GM21723 (cell line): ENCODE results near the gene SAP30BP.

Source experiments
- ATAC-seq: cut with Tn5 transposase; IDR thresholded peaks from one replicate; pipeline ENCODE4 v1.9.1; 2021; ENCODE audit warnings: mild to moderate bottlenecking, moderate library complexity; ENCODE audit not compliant: unreplicated experiment

SAP30BP gene

DNA sequence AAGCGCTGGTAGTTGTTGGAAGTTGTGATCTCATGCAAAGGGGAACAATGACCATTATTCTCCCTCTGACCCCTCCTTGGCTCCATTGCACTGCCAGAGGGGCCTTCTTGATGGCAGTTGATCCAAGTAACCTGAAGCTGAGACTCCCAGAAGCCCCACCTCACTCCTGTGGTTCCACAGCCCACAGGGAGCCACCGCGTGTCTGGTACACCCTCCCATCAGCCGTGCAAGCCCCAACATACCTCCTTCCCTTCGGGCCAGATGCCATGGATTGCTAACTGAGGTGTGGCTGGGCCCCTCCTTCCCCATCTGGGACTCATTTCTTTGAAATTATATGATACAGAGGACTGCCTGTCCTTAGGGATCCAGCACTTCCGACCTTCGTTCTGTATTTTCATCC lies 17.8 kb downstream of the SAP30BP start:
- ATAC-seq, result no peak

DNA sequence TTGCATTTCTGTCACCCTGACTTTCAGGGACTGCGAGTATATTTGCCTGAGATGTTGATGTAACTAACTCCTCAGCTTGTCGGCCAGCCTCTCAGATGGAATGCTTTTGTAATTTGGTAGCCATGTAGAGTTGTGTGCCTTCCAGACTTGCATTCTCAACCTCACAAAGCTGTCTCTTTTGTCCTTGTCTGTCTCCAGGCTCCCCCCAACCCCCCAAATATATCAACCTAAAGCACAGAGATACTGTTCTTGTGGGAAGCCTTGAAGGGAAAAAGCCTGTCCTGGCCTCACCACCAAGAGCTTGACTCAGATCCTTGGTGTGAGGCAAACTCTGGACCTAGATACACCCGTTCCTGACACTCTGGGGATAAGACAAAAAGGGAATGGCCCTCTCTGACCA lies 18.4 kb downstream of the SAP30BP start:
- ATAC-seq, result no peak

GRCh38 chr17:75688209-75688825 lies 21.2 kb downstream of the SAP30BP start:
- no peak for ATAC-seq

GRCh38 chr17:75689441-75689873 lies 22.3 kb downstream of the SAP30BP start:
- ATAC-seq, result no peak

DNA sequence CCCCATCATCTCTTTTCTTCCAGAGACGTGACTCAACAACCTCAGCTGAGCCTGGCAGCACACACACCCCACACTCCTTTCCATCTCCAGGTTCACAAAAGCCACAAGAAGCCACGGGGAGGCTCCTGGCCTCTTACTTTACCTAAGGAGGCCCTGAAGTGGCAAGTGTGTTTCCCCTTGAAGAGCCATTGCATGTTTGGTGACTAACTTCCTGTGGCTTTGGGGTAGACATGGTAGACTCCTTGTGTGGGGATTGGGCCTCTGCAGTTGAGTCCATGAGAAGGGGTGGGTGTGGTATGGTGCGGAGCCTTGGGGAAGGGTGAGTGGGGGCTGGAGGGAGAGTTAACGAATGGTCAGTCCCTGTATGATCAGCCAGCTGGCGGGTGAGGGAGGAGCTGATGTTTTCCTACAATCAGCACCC lies 24.2 kb downstream of the SAP30BP start:
- ATAC-seq, result no peak

- ATAC-seq, result no peak
Measured at GRCh38 chr17:75691801-75692626, 24.9 kb downstream of the SAP30BP start.

DNA sequence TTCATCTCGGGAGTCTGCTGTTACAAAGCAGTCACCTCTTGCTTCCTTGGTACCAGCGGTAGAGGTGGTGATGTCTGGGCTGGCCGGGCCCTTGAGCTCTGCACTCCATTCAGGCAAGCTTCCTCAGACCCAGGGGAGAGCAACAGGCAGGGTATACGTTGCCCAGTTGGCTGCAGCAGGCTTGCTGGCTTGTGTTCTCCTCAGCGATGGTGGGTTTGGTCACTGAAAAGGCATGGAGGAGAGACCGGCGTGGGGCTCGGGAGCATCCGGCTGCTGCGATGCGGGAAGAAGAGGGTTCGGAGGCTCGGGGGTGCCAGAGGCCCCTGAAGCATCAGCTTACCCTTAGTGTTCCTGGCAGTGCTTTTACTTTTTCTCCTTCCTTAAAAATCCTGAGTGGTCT lies 25.8 kb downstream of the SAP30BP start:
- no peak for ATAC-seq

- ATAC-seq, result no peak
Measured at GRCh38 chr17:75693500-75694481, 26.7 kb downstream of the SAP30BP start.

GRCh38 chr17:75694536-75694935 lies 27.4 kb downstream of the SAP30BP start:
- ATAC-seq, result no peak

- no peak for ATAC-seq
Measured at GRCh38 chr17:75695141-75695829, 28.1 kb downstream of the SAP30BP start.

DNA sequence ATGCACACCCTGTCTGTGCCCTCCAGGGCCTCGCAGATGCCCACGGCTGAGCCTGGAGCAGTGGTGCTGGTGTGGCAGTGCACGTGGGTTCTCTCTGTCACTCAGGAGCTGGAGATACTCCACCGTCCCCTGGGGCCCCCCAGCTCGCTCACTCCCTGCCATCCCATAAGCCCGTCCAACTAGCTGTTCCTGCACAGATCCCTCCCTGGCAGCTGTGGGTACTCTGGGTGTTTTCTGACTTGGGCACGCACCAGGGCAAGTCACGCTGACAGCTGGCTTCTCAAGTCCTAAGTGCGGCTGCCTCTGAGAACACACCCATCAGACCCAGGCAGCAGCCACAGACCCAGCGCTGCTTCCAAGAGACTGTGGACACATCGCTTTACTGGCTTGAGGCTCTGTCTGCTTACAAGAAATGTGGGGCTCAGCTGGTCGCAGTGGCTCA lies 28.7 kb downstream of the SAP30BP start:
- ATAC-seq, result no peak

- ATAC-seq, result no peak
Measured at GRCh38 chr17:75697651-75698291, 30.6 kb downstream of the SAP30BP start.

GRCh38 chr17:75698659-75699058 lies 31.5 kb downstream of the SAP30BP start:
- ATAC-seq, result no peak

GRCh38 chr17:75701288-75701687 lies 34.1 kb downstream of the SAP30BP start:
- no peak for ATAC-seq

DNA sequence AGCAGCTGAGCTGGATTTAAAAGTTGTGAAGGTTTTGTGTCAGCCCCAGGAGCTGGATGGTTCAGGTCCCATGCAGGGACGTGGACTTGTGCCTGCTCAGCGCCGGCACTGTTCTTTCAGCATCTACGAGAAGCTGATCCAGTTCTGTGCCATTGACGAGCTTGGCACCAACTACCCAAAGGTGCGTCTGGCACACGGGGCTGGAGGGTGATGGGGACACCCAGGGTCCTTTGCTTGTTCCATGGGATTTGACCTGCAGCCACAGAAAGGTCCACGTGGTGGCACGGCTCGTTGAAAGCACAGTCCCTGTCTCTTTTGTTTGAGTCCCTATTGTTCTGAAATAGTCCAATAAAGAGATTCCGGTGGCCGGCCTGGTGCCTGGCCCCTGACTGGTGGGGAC lies 36.1 kb downstream of the SAP30BP start:
- no peak for ATAC-seq

DNA sequence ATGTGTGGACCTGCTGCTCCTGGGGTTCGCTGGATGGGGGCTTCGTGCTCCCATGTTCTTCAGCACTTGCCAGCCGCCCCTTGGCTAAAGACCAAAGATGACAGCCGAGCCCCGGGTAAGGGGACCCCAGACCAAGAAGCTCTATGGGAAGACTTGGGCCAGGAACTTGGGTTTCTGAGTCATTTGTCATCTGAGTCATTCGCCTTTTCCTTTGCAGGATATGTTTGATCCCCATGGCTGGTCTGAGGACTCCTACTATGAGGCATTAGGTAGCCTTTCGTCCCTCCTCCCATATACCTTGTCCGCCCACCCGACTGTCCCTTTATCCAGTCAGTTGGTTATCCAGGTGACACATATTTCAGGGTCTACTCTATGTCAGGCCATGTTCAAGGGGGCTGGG lies 36.5 kb downstream of the SAP30BP start:
- no peak for ATAC-seq

GRCh38 chr17:75704963-75705875 lies 38.1 kb downstream of the SAP30BP start:
- no peak for ATAC-seq

DNA sequence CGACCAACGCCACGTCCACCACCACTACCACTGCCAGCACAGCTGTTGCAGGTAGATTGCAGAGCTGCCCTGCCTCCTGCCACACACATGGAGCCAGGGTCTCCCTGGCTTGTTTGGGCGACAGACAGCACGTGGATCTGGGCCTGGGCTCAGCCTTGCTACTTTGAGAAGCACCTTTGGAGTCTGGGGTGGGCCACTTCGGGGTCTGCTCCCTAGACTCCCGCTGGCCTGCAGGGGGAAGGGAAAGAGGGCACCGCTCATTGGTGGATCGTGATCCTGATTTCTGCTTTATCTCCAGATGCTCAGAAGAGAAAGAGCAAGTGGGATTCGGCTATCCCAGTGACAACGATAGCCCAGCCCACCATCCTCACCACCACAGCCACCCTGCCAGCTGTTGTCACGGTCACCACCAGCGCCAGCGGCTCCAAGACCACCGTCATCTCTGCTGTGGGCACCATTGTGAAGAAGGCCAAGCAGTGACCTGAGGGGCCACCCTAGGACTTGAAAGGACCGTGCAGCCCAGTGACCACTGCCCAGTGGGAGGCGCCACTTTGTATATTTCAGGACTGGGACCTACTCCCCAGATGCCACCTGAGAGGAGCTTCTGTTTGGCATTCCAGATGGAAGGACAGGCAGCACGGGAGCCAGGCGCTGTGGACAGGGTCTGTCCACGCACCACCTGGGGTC lies 39.0 kb downstream of the SAP30BP start:
- no peak for ATAC-seq
